Measurements from ENCODE around the gene GIPC2. TPM values are rescaled to one million over a fixed set of nuclear protein-coding genes. Genes with fewer than 3 reads are reported as not detected.

The GIPC2 gene
- total and polyA plus RNA-seq, 8 donors, result 6.3 to 22.1 (median 12.9) TPM

DNA sequence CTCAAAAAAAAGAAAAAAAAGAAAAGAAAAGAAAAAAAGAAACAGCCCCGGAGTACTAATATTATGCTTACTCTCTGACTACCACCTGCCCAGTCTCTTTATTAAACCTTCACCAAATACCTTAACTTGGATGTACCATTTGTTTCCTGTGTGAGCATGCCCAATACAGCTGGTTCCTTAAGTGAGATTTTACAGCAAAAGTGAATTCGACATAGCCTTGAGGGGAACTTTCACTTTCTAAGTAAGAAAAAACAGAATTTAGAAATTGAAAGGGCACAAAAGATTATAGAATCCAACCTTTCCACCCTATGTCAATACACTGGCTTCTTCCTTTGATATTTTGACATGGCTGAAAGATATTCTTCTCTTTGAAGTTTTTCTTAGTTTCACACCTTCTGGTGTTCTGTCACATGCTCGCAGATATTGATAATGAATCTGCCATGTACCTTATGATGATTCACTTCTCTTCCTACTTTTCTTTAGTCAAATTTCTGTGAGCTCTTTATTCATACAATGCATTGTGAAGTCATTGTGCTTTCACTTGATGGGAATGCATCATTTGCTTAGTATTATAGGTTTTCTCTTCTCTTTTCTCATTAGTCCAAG is 5.2 kb upstream of the GIPC2 start:
- intact Hi-C loops (cut with DNase I), result loop anchor here in 1 of 3 donors (10.0 kb wide), 1 partner anchor 56 kb away; no protein-coding TSS in a partner anchor
- Histone ChIP-seq H3K36me3 (no peaks in the 10 kb centered on the region), H3K4me1 (peaks cover 5 to 29% (median 18%) of the 10 kb centered on the region in 3 donors), H3K9me3 (no peaks in the 10 kb centered on the region), H3K4me3 (no peak overlapping the region), H3K27ac (peak overlapping the region in 1 of 4 donors; percentile 83), H3K27me3 (no peaks in the 10 kb centered on the region)
- TF ChIP-seq, protein P1, sequence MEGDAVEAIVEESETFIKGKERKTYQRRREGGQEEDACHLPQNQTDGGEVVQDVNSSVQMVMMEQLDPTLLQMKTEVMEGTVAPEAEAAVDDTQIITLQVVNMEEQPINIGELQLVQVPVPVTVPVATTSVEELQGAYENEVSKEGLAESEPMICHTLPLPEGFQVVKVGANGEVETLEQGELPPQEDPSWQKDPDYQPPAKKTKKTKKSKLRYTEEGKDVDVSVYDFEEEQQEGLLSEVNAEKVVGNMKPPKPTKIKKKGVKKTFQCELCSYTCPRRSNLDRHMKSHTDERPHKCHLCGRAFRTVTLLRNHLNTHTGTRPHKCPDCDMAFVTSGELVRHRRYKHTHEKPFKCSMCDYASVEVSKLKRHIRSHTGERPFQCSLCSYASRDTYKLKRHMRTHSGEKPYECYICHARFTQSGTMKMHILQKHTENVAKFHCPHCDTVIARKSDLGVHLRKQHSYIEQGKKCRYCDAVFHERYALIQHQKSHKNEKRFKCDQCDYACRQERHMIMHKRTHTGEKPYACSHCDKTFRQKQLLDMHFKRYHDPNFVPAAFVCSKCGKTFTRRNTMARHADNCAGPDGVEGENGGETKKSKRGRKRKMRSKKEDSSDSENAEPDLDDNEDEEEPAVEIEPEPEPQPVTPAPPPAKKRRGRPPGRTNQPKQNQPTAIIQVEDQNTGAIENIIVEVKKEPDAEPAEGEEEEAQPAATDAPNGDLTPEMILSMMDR (IDR thresholded peaks at IDR 0.05), result no peak
- ATAC-seq (no peak), FAIRE-seq (no peak), DNase-seq (no peak)
- 57 to 68% methylated on average over 3 of the region's 3 CpGs for WGBS, 2 donors

DNA sequence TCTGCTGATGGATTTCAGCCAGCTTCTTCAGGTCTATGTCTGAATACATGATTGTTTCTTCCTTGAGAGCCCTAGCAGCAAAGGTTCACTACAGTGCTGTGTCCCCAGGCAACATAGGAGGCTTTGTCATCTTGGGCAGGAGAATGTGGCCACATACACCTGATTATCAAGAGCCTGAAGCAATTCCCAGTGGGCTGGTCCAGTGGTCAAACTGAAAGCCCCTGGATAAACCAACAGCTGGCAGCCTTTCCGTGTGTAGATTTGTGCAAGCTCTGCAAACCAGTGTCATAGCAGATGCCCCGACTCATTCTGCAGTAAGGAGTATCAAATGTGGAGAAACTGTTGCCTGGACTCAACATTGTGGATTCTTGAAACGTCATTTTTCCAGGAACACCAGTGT is 2.3 kb upstream of the GIPC2 start:
- H3K4me3 ChIP-seq, result peak overlapping the region in 2 of 4 donors; percentile 71 to 83
- H3K27ac ChIP-seq, result peak overlapping the region; percentile 93 to 98 (median 96)
- peaks cover 9 to 25% (median 17%) of the 10 kb centered on the region in 3 donors for H3K4me1 ChIP-seq
- no peak for FAIRE-seq
- intact Hi-C loops (cut with DNase I), result loop anchor here in 1 of 3 donors (10.0 kb wide), 1 partner anchor 59 kb away; no protein-coding TSS in a partner anchor
- TF ChIP-seq, protein P1 (IDR thresholded peaks at IDR 0.05), result no peak
- H3K9me3 ChIP-seq, result no peaks in the 10 kb centered on the region
- H3K36me3 ChIP-seq, result no peaks in the 10 kb centered on the region
- DNase-seq, result no peak
- ATAC-seq, result peak in 1 of 4 donors; percentile 0
- 37 to 39% methylated on average over 3 of the region's 3 CpGs for WGBS, 2 donors
- no peaks in the 10 kb centered on the region for H3K27me3 ChIP-seq

DNA sequence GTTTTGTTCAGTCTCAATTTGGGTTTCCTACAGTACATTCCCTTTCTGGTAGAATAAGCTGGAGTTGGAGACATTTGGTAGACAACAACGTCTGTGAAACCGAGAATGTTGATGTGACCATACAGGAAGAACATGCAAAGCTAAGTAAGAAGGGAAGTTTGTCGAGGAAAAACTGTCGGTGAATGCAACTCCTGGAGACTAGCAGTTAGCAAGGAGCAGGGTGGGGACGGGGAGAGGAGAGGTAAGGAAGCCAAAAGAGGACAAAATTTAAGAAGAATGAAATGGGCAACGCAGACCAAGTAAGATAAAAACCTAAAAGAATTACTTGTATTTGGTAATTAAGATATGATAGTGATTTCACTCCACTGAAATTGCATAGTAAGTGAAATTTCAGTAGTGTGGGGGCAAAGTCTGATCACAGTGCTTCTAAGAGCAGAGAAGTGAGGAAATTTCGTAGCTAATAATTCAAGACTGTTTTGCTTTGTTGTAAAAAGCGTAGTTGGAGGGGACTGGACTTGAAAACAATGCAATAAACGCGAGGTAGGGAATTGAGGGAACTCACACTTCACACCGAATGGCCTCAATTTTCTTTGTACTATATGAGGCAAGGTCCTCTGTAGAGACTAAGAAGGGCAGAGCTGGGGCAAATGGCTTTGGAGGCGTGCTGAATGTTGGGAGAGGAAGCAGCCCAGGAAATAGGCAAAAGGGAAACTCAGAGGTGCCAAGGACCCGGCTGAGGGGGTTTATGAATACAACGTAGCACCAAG is 787 bp upstream of the GIPC2 start:
- TF ChIP-seq, protein P1 (IDR thresholded peaks at IDR 0.05), result no peak
- Histone ChIP-seq H3K36me3 (no peaks in the 10 kb centered on the region), H3K4me1 (peaks cover 7 to 21% (median 10%) of the 10 kb centered on the region in 3 donors), H3K27me3 (no peaks in the 10 kb centered on the region), H3K9me3 (no peaks in the 10 kb centered on the region), H3K4me3 (peak overlapping the region in 3 of 4 donors; percentile 71 to 83 (median 77)), H3K27ac (peak overlapping the region; percentile 93 to 98 (median 96))
- DNase-seq (peak in 2 of 6 donors; percentile 26 to 44), FAIRE-seq (no peak), ATAC-seq (peak; percentile 17 to 26 (median 18))
- WGBS, 2 donors, result 31 to 32% methylated on average over 14 of the region's 14 CpGs
- intact Hi-C loops (cut with DNase I), result loop anchor here in 1 of 3 donors (10.0 kb wide), 1 partner anchor 60 kb away; no protein-coding TSS in a partner anchor

DNA sequence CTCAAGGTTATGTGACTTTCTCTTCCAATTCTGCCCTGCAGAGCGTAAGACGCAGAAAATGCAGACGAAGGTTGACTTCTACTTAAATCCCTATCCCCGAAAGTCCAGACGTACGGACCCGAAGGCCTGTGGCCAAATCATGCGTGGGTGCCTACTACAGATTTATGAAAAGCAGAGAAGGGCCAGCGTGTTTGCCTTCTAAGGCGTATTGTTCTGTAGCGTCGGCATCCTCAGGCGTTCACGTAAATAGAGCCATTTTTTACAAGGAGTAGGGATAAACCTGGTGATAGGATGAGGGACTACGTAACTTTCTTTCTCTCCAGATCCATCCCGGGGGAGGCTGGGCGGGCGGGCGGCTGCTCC is 222 bp upstream of the GIPC2 start:
- ATAC-seq, result no peak
- no peaks in the 10 kb centered on the region for H3K27me3 ChIP-seq
- H3K4me1 ChIP-seq, result peaks cover 4 to 20% (median 10%) of the 10 kb centered on the region in 3 donors
- H3K36me3 ChIP-seq, result no peaks in the 10 kb centered on the region
- intact Hi-C loops (cut with DNase I), result loop anchor here in 1 of 3 donors (10.0 kb wide), 1 partner anchor 61 kb away; no protein-coding TSS in a partner anchor
- H3K9me3 ChIP-seq, result no peaks in the 10 kb centered on the region
- FAIRE-seq, result no peak
- 11 to 19% methylated on average over 19 of the region's 19 CpGs for WGBS, 2 donors
- TF ChIP-seq, protein P1 (IDR thresholded peaks at IDR 0.05), result no peak
- peak overlapping the region; percentile 40 to 83 (median 74) for H3K4me3 ChIP-seq
- no peak for DNase-seq
- peak overlapping the region; percentile 93 to 98 (median 96) for H3K27ac ChIP-seq

Data from pancreas (tissue), 10 donors.